Activated CD4-positive, CD25-positive, alpha-beta regulatory T cell treated with anti-CD3 and anti-CD28 coated beads, Interleukin-2, amount 50 U/mL, for 24 hours (primary cell): ENCODE measurements around the gene ALDH3B1.

Experiments
- ATAC-seq, 2 donors: fragments of 150-1000 bp; cut with Tn5 transposase; one replicate each; pipeline ENCODE4 v1.10.0; 2021; ENCODE audit warnings: mild to moderate bottlenecking in 1 of 2, moderate library complexity in 1 of 2

Gene ALDH3B1

DNA sequence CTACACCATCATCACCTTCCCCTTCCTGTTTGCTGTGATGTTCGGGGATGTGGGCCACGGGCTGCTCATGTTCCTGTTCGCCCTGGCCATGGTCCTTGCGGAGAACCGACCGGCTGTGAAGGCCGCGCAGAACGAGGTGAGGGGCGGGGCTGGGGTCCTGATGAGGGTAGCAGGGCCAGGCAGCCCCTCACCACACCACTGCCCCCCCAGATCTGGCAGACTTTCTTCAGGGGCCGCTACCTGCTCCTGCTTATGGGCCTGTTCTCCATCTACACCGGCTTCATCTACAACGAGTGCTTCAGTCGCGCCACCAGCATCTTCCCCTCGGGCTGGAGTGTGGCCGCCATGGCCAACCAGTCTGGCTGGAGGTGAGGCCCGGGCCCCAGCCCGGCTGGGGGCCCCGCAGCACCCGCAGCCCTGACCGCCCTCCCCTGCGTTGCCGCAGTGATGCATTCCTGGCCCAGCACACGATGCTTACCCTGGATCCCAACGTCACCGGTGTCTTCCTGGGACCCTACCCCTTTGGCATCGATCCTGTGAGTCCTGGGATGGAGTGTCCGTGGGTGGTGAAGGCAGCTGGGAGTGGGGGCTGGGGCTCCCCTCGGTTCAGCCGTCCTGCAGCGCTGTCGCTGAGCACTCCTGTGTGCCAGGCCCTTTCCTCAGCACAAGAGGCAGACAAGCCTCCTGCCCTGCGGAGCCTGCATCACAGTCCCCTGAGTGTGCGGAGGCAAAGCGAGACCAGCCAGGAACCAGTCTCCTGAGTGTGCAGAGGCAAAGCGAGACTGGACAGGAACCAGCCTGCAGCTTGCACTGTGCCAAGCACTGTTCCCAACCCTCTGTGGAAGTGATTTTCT lies 37.5 kb downstream of the ALDH3B1 start:
- no peak for ATAC-seq

DNA sequence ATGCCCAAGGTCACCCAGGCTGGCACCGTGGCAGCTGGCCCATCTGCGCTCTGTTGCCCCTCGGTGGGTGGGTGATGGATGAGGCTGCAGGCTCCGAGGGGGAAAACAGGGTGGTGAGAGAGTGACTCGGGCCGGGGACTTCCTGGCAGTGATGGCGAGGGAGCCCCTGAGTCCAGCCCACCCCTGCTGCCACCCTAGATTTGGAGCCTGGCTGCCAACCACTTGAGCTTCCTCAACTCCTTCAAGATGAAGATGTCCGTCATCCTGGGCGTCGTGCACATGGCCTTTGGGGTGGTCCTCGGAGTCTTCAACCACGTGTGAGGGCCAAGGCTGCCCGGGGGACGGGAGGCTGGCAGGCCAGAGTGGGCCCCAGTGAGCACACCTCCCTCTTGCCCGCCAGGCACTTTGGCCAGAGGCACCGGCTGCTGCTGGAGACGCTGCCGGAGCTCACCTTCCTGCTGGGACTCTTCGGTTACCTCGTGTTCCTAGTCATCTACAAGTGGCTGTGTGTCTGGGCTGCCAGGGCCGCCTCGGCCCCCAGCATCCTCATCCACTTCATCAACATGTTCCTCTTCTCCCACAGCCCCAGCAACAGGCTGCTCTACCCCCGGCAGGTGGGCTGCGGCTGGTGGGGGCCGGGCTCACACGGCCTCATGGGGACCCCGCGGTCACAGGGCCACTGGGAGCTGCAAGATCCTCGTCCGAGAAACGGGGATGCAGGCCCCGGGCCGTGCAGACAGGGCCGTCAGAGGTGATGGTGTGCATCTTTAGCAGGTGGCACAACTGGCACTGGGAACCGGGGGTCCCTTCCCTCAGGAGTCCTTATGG lies 38.8 kb downstream of the ALDH3B1 start:
- no peak for ATAC-seq

DNA sequence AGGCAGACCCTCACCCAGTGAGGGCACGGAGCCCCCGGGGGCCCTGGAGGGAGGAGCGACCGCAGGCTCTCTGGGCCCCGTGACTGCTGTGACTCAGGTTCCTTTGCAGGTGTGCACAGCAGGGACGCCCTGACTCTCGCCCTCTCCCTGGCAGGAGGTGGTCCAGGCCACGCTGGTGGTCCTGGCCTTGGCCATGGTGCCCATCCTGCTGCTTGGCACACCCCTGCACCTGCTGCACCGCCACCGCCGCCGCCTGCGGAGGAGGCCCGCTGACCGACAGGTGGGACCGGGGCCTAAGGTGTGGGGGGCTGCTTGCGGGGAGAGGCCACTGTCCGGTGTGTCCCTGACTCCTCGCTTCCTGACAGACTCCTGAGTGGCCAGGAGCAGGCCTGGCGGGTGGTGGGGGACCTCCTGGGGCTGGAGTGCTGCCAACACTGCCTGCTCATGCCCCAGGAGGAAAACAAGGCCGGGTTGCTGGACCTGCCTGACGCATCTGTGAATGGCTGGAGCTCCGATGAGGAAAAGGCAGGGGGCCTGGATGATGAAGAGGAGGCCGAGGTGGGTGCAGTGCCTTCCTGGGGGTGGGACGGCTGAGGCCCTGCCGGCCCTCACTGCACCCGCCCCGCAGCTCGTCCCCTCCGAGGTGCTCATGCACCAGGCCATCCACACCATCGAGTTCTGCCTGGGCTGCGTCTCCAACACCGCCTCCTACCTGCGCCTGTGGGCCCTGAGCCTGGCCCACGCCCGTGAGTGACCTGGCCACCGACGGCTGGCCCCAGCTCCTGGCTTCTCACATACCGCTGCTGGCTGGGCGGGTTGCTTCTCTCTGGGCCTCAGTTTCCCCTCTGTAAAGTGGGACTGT lies 39.6 kb downstream of the ALDH3B1 start:
- no peak for ATAC-seq

DNA sequence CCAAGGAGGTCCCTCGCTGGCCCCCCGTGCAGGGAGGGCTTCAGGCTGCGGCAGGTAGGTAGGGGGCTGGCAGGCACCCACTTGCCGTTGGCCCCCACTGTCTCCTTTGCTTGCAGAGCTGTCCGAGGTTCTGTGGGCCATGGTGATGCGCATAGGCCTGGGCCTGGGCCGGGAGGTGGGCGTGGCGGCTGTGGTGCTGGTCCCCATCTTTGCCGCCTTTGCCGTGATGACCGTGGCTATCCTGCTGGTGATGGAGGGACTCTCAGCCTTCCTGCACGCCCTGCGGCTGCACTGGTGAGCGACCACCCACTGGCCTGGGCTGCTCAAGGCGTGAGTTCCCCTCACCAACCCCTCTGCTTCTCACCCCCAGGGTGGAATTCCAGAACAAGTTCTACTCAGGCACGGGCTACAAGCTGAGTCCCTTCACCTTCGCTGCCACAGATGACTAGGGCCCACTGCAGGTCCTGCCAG lies 40.3 kb downstream of the ALDH3B1 start:
- no peak for ATAC-seq

DNA sequence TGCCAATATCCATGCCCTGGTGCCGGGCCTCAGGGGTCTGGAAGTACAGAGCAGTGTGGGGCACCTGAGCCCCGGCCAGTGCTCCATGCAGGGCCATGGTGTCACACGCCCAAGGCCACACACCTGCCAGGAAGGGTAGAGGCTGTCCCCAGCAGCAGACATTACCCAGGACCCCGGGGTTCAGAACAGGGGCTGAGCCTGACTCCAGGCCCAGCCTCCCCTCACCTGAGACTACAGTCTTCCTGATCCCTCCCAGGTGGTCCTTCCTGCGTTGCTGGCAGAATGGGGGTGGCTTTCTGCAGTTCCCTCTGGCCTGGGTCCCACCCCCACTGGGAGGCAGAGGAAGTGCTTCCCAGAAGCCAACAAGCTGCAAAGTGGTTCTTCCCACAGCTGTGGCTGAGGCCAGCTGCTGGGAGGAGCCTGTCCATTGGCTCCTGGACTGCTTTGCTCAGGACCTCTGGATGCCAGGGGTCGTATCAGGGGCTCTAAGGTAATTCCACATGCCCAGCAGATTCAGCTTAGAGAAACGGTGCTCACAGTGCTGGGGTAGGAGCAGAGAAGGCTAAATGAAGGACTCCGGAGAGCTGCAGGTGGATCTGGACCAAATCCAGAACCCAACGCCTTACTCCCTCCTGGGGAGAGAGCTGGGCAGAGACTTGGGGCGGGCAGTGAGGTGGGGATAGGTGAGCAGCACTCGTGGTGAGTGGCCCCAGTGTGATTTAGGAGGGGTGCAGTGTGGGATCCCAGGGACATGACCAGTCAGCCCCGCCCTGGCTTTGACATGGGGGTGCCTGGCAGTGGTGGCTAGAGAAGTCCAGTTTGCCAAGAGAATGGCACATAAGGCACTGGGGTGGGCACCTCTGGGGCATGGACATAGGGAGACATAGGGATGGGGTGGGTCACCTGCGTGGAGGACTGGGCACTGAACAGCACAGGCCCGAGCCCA lies 41.3 kb downstream of the ALDH3B1 start:
- no peak for ATAC-seq

DNA sequence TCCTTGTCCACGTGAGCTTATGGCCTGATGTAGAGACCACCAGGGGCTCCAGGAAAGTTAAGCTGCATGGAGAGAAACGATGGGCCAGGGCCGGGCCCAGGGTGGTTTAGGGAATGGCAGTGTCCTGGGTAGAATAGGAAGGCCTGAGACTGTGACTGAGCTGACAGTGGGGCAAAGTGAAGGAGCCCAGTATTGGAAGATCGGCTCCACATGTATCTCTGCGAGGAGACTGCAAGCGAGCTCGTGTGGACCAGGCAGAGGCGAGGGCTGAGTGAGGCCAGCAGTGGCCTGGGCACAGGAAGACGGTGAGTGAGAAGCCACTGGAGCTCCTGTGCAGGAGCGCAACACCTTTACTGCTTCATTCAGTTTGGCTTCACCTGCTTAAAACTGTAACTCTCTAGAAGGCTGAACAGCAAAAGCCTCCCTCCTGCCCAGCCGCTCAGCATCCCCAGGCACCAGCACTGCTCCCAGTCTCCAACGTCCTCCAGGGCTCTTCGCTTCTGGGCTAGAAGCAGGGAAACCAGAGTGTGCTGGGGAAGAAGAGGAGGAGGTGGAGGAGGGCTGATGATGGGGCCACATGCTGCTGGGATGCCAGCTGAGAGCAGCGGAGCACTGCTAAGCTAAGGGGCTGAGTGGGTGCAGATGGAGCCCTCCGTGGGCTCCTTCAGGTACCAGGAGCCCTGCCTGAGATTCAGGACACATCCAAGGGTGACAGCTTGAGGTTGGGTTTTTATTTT lies 42.2 kb downstream of the ALDH3B1 start:
- ATAC-seq = no peak

DNA sequence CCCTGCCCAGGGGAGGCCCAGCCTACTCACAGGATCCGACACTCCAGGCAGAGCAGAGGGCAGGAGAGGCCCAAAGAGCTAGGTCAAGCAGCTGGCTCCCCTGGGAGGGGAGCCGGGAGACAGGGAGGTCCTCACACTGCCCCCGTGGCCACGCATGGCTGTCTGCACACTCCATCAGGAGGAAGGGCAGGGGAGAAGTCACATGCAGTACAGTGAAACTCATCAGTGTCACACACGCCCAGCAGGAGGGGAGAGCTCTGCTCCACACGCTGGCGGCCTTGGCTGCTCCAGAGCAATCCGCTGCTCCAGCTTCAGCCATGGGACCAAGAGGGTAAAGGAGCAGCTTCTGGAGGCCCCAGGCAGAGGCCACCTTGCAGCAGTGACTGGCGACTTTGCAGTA lies 43.0 kb downstream of the ALDH3B1 start:
- no peak for ATAC-seq

DNA sequence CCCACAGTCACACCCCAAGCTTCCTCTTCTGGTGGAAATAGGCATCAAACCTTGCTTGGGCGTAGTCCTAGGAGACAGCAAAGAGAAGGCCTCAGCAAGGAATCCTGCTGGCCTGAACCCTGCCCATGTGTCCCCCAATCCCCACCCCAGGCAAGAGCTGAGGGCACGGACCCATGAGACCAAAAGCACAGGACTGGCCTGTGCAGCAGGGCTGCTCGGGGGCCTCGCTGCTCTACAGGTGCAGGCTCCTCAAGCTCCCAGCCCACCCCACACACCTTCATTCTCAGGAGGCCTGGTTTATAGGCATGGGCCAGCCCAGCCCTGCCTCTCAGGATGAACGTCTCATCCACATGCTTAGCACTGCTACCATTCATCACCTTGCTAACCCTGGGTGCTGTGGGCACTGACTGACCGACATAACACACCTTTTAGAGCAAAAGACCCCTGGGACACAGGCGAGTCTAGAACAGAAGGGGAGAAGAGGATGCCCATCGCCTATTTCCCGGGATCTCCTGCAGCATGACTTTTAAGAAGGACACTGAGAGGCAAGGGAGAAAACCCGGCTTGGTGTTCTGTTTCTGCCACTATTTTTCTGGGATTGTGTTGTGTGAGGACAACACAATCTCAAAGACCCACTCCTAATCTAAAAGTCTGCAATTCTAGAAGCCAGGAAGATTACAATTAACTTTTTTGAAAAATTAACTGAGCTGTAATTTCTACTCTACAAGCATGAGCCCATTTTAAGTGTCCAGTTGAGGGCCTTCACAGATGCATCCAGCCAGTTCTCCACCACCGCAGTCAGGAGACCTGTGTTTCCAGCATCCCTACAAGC lies 44.1 kb downstream of the ALDH3B1 start:
- ATAC-seq = no peak

DNA sequence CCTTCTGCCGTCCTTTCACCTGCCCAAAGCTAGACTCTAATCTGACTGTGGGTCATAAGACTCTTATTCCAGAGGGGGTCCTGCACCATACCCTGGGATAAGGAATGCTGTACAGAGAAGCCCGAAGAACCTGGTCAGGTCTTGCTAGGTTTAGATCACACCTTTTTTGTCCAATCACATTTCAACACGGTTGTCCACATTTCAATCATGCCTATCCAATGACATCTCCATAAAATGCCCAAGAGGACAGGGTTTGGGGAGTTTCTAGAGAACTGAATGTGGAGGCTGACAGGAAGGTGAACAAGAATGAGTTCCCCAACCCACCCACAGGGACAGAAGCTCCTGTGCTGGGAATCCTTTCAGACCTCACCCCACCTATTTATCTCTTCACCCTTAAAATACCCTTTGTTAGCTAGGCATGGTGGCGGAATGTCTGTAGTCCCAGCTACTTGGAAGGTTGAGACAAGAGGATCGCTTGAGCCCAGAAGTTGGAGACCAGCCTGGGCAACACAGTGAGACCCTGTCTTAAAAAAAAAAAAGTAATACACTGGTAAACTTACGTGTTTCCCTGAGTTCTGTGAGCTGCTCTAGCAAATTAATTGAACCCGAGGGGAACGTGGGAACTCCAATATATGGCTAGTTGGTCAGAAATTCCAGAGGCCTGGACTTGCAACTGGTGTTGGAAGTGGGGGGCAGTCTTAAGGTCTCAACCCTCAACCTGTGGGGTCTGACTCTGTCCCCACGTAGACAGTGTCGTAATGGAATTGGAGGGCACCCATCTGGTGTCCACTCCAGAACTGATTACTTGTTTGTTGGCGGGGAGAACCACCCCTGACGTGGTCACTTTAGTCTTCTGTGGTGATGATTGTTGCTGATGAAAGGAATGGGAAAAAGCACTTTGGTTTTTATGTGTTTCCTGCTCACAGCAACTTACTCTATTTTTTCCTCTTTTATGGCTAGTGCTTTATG lies 46.5 kb downstream of the ALDH3B1 start:
- ATAC-seq = no peak

DNA sequence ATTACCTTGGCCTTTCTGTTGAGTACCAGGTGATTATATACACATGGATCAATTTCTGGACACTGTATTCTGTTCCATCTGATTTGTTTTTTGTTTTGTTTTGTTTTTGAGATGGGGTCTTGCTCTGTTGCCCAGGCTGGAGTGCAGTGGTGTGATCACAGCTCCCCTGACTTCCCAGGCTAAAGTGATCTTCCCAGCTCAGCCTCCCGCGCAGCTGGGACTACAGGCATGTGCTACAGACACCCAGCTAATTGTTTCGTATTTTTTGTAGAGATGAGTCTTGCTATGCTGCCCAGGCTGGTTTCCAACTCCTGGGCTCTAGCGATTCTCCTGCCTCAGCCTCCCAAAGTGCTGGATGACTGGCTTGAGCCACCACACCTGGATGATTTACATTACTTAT lies 47.7 kb downstream of the ALDH3B1 start:
- no peak for ATAC-seq

DNA sequence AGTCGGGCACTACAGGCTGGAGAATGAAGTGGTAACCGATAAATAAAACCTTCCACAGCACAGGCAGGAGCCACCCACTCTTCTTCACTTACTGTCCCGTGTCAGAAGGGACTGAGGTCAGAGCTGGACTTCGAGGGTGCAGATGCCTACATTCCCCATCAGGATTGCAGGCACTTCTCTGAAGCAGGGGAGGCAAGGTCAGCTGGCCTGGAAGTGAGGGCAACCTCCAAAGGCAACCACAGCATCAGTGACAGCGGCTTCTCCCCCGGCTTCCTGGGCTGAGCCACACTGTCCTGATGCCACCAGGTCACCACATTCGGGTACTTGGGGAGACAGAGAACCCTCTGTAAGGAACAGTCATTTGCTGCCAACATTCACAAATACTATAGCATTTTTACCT lies 51.4 kb downstream of the ALDH3B1 start:
- ATAC-seq = no peak

DNA sequence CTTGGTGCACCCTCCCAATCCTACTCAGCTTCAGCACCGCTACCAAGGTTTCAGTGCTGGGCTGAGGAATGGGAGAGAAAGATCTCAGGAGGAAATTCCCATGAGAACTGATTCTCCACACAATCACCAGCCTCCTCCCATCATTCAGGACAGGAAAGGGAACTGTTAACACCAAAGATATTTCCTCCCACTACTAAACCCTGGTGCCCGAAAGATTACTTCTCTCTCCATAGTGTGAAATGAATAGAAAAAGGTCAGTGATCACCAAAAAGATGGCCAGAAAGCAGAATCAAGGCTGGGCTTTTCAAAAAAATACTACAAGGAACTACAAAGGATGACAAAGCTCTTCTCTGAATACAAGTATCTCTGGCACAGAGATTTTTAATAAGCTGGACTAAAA lies 54.8 kb downstream of the ALDH3B1 start:
- no peak for ATAC-seq

DNA sequence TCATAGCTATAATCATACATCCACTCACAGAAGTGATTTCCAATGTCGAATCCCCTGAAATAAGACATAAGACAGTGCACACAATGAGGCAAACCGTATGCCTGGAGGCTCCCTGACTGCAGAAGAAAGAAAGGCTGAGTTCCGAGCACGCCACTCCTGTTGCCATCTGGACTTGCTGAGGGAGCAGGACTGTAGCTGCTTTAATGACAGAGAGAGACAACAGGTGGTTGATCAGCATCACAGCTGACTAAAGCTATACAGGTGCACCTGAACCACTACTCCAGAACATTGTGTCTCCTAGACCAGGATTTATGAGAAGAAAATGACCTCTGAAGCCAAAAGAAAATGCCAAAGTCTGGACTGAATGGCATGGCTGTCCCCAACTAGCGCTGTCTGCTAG lies 55.7 kb downstream of the ALDH3B1 start:
- no peak for ATAC-seq

DNA sequence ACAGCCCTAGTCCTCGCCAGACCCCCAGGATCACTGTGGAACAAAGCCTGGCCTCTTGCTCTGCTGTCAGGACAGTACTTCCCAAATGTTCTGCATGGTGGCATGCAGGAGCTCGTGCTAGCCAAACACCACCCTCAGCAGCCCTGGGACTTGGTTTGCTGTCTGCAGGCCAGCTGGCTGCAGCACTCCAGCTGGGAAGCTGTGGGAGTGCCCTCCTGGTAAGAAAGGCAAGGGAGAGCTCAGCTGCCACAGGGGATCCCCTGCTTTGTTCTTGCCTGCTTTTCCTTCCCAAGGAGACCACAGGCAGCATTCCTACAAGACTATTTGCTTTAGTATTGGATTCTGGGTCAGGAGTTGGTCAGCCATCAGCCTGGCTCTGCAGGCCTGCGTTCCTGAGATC lies 56.6 kb downstream of the ALDH3B1 start:
- ATAC-seq = no peak

DNA sequence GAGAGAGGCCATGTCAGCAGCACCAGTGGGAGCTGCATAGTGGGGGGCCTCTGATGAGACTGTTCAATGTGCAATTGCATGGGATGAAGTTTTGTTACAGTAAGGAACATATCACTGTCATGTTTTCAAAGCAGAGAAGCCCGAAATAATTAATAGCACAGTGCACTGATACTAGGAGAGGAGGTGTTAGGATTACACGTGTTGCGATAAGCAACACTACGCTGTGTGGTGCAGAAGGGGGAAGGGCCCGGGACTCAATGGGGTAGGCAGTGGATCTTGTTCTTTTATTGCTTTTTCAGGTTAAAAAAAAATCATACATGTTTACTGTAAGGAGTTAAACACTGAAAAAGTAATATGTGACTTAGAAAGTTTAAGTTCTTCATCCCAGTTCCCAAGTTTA lies 57.9 kb downstream of the ALDH3B1 start:
- ATAC-seq = no peak

DNA sequence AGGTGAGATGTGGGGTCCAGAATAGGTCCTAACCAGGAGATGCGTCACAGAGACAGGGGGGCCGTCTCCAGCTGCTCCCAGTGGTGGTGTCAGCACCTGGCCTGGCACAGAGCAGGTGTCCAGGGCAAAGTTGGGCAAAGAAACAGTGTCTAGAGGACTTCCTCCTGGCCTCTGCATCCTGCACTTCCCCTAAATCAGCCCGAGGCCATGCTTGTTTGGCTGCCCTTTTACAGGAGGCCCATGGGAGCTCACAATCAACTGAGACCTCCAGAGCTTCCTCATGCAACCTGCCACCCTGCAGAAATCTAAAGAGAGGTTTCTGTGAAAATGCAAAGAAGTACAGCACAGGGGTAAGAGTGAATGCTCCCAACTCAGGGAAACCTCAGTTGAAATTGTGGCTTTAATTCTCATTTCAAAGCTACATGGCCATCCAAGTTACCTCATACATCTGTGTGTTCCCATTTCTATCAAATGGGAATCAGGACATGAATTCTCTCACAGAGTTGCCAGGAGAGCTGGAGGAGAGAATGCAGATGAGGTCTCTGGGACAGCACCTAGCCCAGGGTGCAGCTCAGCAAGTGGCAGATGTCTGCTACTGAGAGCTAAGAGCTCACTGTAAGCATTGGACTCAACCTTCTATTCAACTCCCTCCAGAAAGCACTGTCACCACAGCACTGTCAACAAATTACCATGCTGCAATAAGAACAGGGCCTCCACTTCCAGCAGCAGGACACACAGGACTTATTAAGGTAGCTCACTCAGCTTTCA lies 61.3 kb downstream of the ALDH3B1 start:
- ATAC-seq = no peak

DNA sequence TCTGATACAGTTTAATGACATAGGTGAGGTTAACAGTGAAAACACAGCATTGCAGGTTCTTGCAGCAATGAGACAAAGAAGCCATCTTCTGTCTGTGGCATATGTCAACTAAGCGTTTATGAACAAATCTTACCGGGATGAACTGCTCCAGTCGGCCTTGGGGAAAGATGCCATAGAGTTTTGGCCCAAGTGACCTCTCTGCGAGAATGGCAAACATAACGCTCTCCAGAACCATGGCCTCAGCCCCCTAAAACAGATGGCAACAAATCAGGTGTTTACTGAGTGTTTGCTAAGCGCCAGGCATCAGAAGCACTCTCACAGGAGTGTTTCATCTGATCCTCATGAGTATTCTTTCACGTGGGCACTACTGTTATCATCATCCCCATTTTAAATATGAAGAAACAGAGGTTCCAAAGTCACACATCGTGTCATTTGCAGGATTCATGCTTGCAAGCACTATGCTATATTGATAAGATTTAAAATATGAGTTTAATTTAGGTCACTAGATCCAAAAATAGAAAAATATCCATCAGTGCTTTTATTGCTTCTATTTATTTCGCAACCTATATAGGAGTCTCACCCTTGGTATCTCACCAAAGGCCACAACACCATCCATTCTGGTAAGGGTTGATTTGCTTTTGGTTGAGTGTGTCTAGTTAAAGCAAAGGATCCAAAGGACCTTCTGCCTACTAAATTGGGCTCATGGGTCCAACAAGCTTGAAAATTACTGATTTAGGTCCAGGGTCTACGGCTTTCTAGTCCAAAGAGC lies 64.6 kb downstream of the ALDH3B1 start:
- no peak for ATAC-seq
